ENCODE data around the gene SERPINA4.

Gene SERPINA4

GRCh38 chr14:94517641-94518257 lies 43.5 kb upstream of the SERPINA4 start:
- TF ChIP-seq ZNF223 (tag by site-specific recombination; IDR thresholded peaks at IDR 0.05) = no peak
- TF ChIP-seq ZNF335 (tag by site-specific recombination; conservative IDR thresholded peaks at IDR 0.05) = peak; percentile 65
- Histone ChIP-seq H3K27ac (ENCODE audit: extremely low read depth, low read depth, low read length) (no peak overlapping the region), H3K9me3 (ENCODE audit: control insufficient read depth, insufficient read depth, low read depth, low read length) (no peaks in the 10 kb centered on the region), H3K4me1 (ENCODE audit: control insufficient read depth, insufficient read depth, low read length) (no peaks in the 10 kb centered on the region), H3K36me3 (ENCODE audit: control insufficient read depth in 2 of 2, insufficient read depth in 1 of 2, low read length in 2 of 2) (no peaks in the 10 kb centered on the region; a peak in 1 of 3 replicates), H3K4me3 (ENCODE audit: low read depth, low read length) (no peak overlapping the region)
- POLR2A ChIA-PET = no interaction called here
- CTCF ChIA-PET = interaction anchor here (0.7 kb wide), 1 partner anchor 15 kb away, joined by 3 read pairs; no protein-coding TSS in a partner anchor

DNA sequence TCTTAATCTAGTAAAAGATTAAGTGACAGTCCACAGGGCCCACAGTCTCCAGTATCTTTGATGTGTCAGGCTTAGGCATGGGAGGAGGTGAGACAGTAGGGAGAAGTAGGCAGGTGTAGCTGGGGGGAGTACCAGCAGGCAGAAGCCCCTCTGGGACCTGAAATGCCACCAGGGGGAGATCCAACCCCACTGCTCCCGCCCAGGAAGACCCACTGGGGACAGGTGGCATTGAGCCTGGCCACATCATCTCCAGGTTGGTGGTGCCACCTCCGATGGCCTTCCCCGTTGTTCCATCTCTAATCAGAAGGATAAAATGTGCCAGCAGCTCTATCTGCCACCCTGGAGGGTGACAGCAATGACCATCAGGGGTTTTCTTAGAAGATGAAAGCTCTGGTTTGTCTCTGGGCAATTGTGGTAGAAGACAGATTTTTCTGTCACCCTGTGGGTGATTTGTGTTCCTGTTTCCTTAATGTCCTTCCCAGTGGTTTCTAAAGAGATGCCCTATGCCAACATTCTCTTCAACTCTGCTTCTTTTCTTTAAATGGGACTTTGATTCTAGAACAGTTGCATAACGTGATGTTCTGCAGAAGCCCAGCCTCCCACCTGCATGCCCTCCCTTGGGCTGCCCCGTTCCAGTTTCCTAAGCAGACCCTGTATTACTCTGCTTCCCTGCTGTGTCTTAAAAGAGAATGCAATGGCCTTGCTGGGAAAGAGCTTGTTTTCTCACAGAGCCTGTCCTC lies 39.7 kb upstream of the SERPINA4 start:
- ChIA-PET CTCF (interaction anchor here (0.9 to 1.0 kb wide), 2 partner anchors 35 to 98 kb away, joined by 3 to 4 read pairs; no protein-coding TSS in a partner anchor), POLR2A (no interaction called here)
- Histone ChIP-seq H3K9me3 (ENCODE audit: control insufficient read depth, insufficient read depth, low read depth, low read length) (no peaks in the 10 kb centered on the region), H3K4me3 (ENCODE audit: low read depth, low read length) (no peak overlapping the region), H3K4me1 (ENCODE audit: control insufficient read depth, insufficient read depth, low read length) (no peaks in the 10 kb centered on the region), H3K27ac (ENCODE audit: extremely low read depth, low read depth, low read length) (no peak overlapping the region), H3K36me3 (ENCODE audit: control insufficient read depth in 2 of 2, insufficient read depth in 1 of 2, low read length in 2 of 2) (no peaks in the 10 kb centered on the region; a peak in 1 of 3 replicates)
- TF ChIP-seq GLI2 (tag by site-specific recombination; IDR thresholded peaks at IDR 0.05; ENCODE audit: borderline replicate concordance, low read depth) (no peak), ZNF211 (tag by site-specific recombination; IDR thresholded peaks at IDR 0.05; ENCODE audit: low read depth) (no peak), ZFHX2 (tag by site-specific recombination; conservative IDR thresholded peaks at IDR 0.05) (no peak), HOXD13 (CRISPR knock-in tag; IDR thresholded peaks at IDR 0.05; ENCODE audit: borderline replicate concordance) (no peak), ZNF473 (tag by site-specific recombination; IDR thresholded peaks at IDR 0.05) (no peak), ZNF660 (tag by site-specific recombination; IDR thresholded peaks at IDR 0.05) (no peak), ZNF37A (tag by site-specific recombination; IDR thresholded peaks at IDR 0.05) (no peak), ZNF626 (tag by site-specific recombination; IDR thresholded peaks at IDR 0.05) (no peak), ZFP41 (tag by site-specific recombination; IDR thresholded peaks at IDR 0.05; ENCODE audit: borderline replicate concordance) (no peak), ZFP3 (tag by site-specific recombination; IDR thresholded peaks at IDR 0.05; ENCODE audit: low read depth) (no peak), ZNF302 (tag by site-specific recombination; IDR thresholded peaks at IDR 0.05; ENCODE audit: low read depth) (no peak), ZNF202 (tag by site-specific recombination; IDR thresholded peaks at IDR 0.05; ENCODE audit: borderline replicate concordance) (no peak), RBAK (tag by site-specific recombination; IDR thresholded peaks at IDR 0.05) (no peak), SETDB1 (IDR thresholded peaks at IDR 0.05; ENCODE audit: insufficient read length, low read length) (no peak), MEIS1 (CRISPR knock-in tag; IDR thresholded peaks at IDR 0.05; ENCODE audit: borderline replicate concordance) (no peak), ZSCAN30 (tag by site-specific recombination; IDR thresholded peaks at IDR 0.05) (no peak), PRDM1 (tag by site-specific recombination; IDR thresholded peaks at IDR 0.05) (no peak), TCF7L2 (IDR thresholded peaks at IDR 0.05; ENCODE audit: borderline replicate concordance, low read depth, low read length) (no peak)

DNA sequence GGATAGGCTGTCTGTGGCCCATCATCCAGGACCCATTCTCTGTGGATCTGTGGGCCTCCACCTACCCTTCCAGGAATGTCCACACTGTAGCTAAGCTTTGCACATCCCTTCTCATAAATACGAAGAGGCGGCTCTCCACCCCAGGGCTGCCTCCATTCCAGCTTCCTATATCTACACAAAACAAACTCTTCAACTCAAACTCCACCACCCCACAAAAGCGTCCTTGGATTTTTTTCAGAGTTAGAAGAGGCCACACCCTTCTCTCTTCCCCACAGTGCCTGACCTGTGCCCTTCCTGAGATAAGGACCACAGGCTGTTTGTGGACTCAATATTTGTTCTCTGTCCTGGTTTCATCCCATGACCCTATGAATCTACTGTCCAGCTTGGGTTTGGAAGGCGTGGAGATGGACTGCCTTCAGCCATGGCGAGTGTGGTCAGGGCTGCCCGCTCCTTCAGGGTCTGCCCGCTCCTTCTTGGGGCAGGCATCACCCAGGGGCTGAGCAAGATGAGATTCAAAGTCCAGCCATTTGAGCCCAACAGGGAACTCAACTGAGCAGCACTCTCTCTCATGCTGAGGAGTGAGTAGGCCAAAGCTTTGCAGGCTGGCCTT lies 39.0 kb upstream of the SERPINA4 start:
- Histone ChIP-seq H3K27ac (ENCODE audit: extremely low read depth, low read depth, low read length) (no peak overlapping the region), H3K9me3 (ENCODE audit: control insufficient read depth, insufficient read depth, low read depth, low read length) (no peaks in the 10 kb centered on the region), H3K4me1 (ENCODE audit: control insufficient read depth, insufficient read depth, low read length) (no peaks in the 10 kb centered on the region), H3K4me3 (ENCODE audit: low read depth, low read length) (no peak overlapping the region), H3K36me3 (ENCODE audit: control insufficient read depth in 2 of 2, insufficient read depth in 1 of 2, low read length in 2 of 2) (no peaks in the 10 kb centered on the region; a peak in 1 of 3 replicates)
- CTCF ChIA-PET = interaction anchor here (0.9 to 1.0 kb wide), 2 partner anchors 36 to 99 kb away, joined by 3 to 4 read pairs; no protein-coding TSS in a partner anchor
- POLR2A ChIA-PET = no interaction called here
- no peak for TF ChIP-seq GLIS2 (tag by site-specific recombination; IDR thresholded peaks at IDR 0.05)
- no peak for TF ChIP-seq ZNF623 (tag by site-specific recombination; IDR thresholded peaks at IDR 0.05)
- TF ChIP-seq YY1 (tag by site-specific recombination; IDR thresholded peaks at IDR 0.05) = no peak
- TF ChIP-seq ZNF2 (tag by site-specific recombination; IDR thresholded peaks at IDR 0.05) = no peak
- TF ChIP-seq, protein P1, sequence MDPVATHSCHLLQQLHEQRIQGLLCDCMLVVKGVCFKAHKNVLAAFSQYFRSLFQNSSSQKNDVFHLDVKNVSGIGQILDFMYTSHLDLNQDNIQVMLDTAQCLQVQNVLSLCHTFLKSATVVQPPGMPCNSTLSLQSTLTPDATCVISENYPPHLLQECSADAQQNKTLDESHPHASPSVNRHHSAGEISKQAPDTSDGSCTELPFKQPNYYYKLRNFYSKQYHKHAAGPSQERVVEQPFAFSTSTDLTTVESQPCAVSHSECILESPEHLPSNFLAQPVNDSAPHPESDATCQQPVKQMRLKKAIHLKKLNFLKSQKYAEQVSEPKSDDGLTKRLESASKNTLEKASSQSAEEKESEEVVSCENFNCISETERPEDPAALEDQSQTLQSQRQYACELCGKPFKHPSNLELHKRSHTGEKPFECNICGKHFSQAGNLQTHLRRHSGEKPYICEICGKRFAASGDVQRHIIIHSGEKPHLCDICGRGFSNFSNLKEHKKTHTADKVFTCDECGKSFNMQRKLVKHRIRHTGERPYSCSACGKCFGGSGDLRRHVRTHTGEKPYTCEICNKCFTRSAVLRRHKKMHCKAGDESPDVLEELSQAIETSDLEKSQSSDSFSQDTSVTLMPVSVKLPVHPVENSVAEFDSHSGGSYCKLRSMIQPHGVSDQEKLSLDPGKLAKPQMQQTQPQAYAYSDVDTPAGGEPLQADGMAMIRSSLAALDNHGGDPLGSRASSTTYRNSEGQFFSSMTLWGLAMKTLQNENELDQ (tag by site-specific recombination; IDR thresholded peaks at IDR 0.05; ENCODE audit: low read depth) = no peak
- no peak for TF ChIP-seq ZNF660 (tag by site-specific recombination; IDR thresholded peaks at IDR 0.05)
- TF ChIP-seq, protein P2, sequence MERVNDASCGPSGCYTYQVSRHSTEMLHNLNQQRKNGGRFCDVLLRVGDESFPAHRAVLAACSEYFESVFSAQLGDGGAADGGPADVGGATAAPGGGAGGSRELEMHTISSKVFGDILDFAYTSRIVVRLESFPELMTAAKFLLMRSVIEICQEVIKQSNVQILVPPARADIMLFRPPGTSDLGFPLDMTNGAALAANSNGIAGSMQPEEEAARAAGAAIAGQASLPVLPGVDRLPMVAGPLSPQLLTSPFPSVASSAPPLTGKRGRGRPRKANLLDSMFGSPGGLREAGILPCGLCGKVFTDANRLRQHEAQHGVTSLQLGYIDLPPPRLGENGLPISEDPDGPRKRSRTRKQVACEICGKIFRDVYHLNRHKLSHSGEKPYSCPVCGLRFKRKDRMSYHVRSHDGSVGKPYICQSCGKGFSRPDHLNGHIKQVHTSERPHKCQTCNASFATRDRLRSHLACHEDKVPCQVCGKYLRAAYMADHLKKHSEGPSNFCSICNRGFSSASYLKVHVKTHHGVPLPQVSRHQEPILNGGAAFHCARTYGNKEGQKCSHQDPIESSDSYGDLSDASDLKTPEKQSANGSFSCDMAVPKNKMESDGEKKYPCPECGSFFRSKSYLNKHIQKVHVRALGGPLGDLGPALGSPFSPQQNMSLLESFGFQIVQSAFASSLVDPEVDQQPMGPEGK (tag by site-specific recombination; IDR thresholded peaks at IDR 0.05) = no peak
- no peak for TF ChIP-seq ZNF624 (tag by site-specific recombination; IDR thresholded peaks at IDR 0.05)
- no peak for TF ChIP-seq ZFP3 (tag by site-specific recombination; IDR thresholded peaks at IDR 0.05; ENCODE audit: low read depth)
- TF ChIP-seq ZNF121 (tag by site-specific recombination; IDR thresholded peaks at IDR 0.05) = no peak

All from HEK293 (cell line).